B cell (primary cell): ENCODE data around the gene TADA3. TPM values are rescaled to one million over a fixed set of nuclear protein-coding genes. Genes with fewer than 3 reads are reported as not detected.

Experiments used
- ATAC-seq: fragments of 200-7000 bp; cut with Tn5 transposase; one replicate; pipeline ENCODE4 v1.10.0; 2021; ENCODE audit warnings: low read depth, mild to moderate bottlenecking, moderate number of reproducible peaks, moderate library complexity
- CTCF ChIA-PET: fragments of 350-600 bp; sonication (Branson Sonifier 250); formaldehyde crosslinking; loops from one replicate; lab custom pipeline; 2021; ENCODE audit warnings: antibody characterized with exemption, inconsistent platforms; lab: Charles Lee
- POLR2A ChIA-PET: fragments of 350-600 bp; sonication (Branson Sonifier 250); formaldehyde crosslinking; loops from one replicate; lab custom pipeline; 2021; ENCODE audit warnings: antibody characterized with exemption; lab: Charles Lee
- DNase-seq: peaks from one replicate; pipeline ENCODE4 v3.0.0; 2013
- H2AFZ ChIP-seq: 2 replicates; pipeline ENCODE4 v1.6.1; 2012; ENCODE audit warnings: mild to moderate bottlenecking, low read depth, low read length; ENCODE audit not compliant: insufficient read depth, poor library complexity, severe bottlenecking
- H3K27ac ChIP-seq, 2 donors: 1 replicate in 1 of 2; 2 replicates in 1 of 2; pipeline ENCODE4 v1.5.1; 2012 to 2013; ENCODE audit warnings: low read length in 2 of 2, mild to moderate bottlenecking in 2 of 2, moderate library complexity in 1 of 2
- H3K27me3 ChIP-seq, 4 experiments: fragments of 200-600 bp in 1 of 4; sonication (generic) in 1 of 4; replicated peaks in 1 of 4; 1 replicate in 2 of 4; 2 replicates in 2 of 4; pipeline versions ENCODE4 v1.6.1 to v1.7.0; 2013 to 2016; ENCODE audit warnings: low read length in 3 of 4, mild to moderate bottlenecking in 2 of 4, mixed read lengths in 1 of 4, moderate library complexity in 1 of 4; ENCODE audit not compliant: insufficient read depth in 4 of 4, control insufficient read depth in 3 of 4; ENCODE audit errors: control extremely low read depth in 1 of 4
- H3K36me3 ChIP-seq, 2 experiments: replicated peaks in 1 of 2; 1 replicate in 1 of 2; 2 replicates in 1 of 2; pipeline versions ENCODE4 v1.6.1 to v1.7.1; 2013; ENCODE audit warnings: low read length in 1 of 2; ENCODE audit not compliant: insufficient read depth in 2 of 2, control insufficient read depth in 1 of 2; ENCODE audit errors: control extremely low read depth in 1 of 2, extremely low read depth in 1 of 2
- H3K4me1 ChIP-seq, 2 donors: fragments of 200-600 bp in 1 of 2; sonication (generic) in 1 of 2; 1 replicate in 1 of 2; 2 replicates in 1 of 2; pipeline versions ENCODE4 v1.5.1 to v1.6.1; 2013 to 2017; ENCODE audit warnings: low read length in 2 of 2; ENCODE audit not compliant: control insufficient read depth in 2 of 2, insufficient read depth in 2 of 2
- H3K4me2 ChIP-seq: replicated peaks from 2 replicates; pipeline ENCODE3; 2012; ENCODE audit warnings: mild to moderate bottlenecking, low read depth, low read length; ENCODE audit not compliant: poor library complexity, severe bottlenecking
- H3K4me3 ChIP-seq, 5 experiments: fragments of 200-600 bp in 1 of 5; sonication (generic) in 1 of 5; 1 replicate in 3 of 5; 2 replicates in 2 of 5; pipeline versions ENCODE4 v1.5.1 to v1.7.0; 2011 to 2016; ENCODE audit warnings: low read length in 4 of 5, mild to moderate bottlenecking in 4 of 5, low read depth in 2 of 5, control low read depth in 1 of 5, moderate library complexity in 1 of 5; ENCODE audit not compliant: insufficient read depth in 1 of 5; ENCODE audit errors: control extremely low read depth in 1 of 5, extremely low read depth in 1 of 5
- H3K79me2 ChIP-seq: fragments of 200-600 bp; sonication (generic); one replicate; pipeline ENCODE4 v1.6.0; 2016; ENCODE audit warnings: low read length; ENCODE audit not compliant: control insufficient read depth, insufficient read depth
- H3K9ac ChIP-seq: fragments of 200-600 bp; sonication (generic); 2 replicates; pipeline ENCODE4 v1.6.1; 2017; ENCODE audit warnings: mild to moderate bottlenecking, low read length, moderate library complexity
- H3K9me3 ChIP-seq, 3 donors: one replicate each; pipeline versions ENCODE4 v1.6.1 to v1.7.1; 2013; ENCODE audit warnings: low read length in 2 of 3; ENCODE audit not compliant: control insufficient read depth in 2 of 3, insufficient read depth in 1 of 3; ENCODE audit errors: control extremely low read depth in 1 of 3
- H4K20me1 ChIP-seq: 2 replicates; pipeline ENCODE4 v1.6.0; 2012; ENCODE audit warnings: mild to moderate bottlenecking, low read length; ENCODE audit not compliant: insufficient read depth, control insufficient read depth, poor library complexity, severe bottlenecking
- H3K27ac Mint-ChIP-seq: one replicate; pipeline ENCODE4 v1.8.0; 2021; ENCODE audit warnings: mixed read lengths
- H3K27me3 Mint-ChIP-seq: one replicate; pipeline ENCODE4 v1.8.0; 2021; ENCODE audit warnings: mixed read lengths
- H3K4me1 Mint-ChIP-seq: one replicate; pipeline ENCODE4 v1.8.0; 2021; ENCODE audit warnings: mixed read lengths
- H3K4me3 Mint-ChIP-seq: one replicate; pipeline ENCODE4 v1.8.0; 2021; ENCODE audit warnings: mixed read lengths
- H3K9me3 Mint-ChIP-seq: one replicate; pipeline ENCODE4 v1.8.0; 2022; ENCODE audit warnings: mixed read lengths; ENCODE audit not compliant: insufficient read depth
- CTCF ChIP-seq: fragments of 200-600 bp; IDR thresholded peaks from one replicate; pipeline ENCODE4 v1.8.0; 2022; ENCODE audit warnings: antibody characterized with exemption, mild to moderate bottlenecking
- EZH2 ChIP-seq: IDR thresholded peaks from 2 replicates; pipeline ENCODE4 v1.6.1; 2012; ENCODE audit warnings: borderline replicate concordance, low read depth, mild to moderate bottlenecking, moderate library complexity, low read length; ENCODE audit not compliant: insufficient read depth, poor library complexity, severe bottlenecking
- WGBS: methylation state at CpG from one replicate; pipeline ENCODE4 v1.1.5; 2013; ENCODE audit warnings: missing lambda C conversion rate; ENCODE audit not compliant: insufficient coverage; 5-methylcytosine and 5-hydroxymethylcytosine counted together
- intact Hi-C: fragments of 100-400 bp; cut with micrococcal nuclease; formaldehyde crosslinking; loops from one replicate; pipeline ENCODE4 v1.10.0; 2022
- polyA plus RNA-seq: library from polyadenylated mRNA; depleted of rRNA; stranded (reverse); fragments of >200 nt; gene quantifications from 2 replicates; pipeline ENCODE4 v1.2.3, GENCODE V29; 2012
- total RNA-seq, 2 donors: library from RNA; stranded (reverse); fragments of 120-200 nt in 1 of 2; gene quantifications; 1 replicate in 1 of 2; 2 replicates in 1 of 2; pipeline versions ENCODE4 v1.2.3 to v1.2.4, GENCODE V29; 2013 to 2022

The TADA3 gene
- total and polyA plus RNA-seq, 2 donors (not counting 1 experiment from before 2014, with no cell fraction given): 45.4 to 45.6 TPM

GRCh38 chr3:9769012-9769411, 23.3 kb downstream of the TADA3 start:
- Histone ChIP-seq H3K36me3 (peaks cover 0 to 2% of the 10 kb centered on the region in 2 experiments), H4K20me1 (no peaks in the 10 kb centered on the region), H3K9ac (peak overlapping the region; percentile 65), H3K27me3 (peaks cover 0 to 12% (median 2%) of the 10 kb centered on the region in 4 experiments), H2AFZ (peak overlapping the region; percentile 69), H3K79me2 (no peaks in the 10 kb centered on the region), H3K4me2 (peak overlapping the region; percentile 91), H3K4me1 (peaks cover 17 to 18% of the 10 kb centered on the region in 2 donors), H3K9me3 (no peaks in the 10 kb centered on the region), H3K27ac (no peak overlapping the region), H3K4me3 (no peak overlapping the region)
- ChIA-PET POLR2A (interaction anchor here (1.7 kb wide), 1 partner anchor 18 kb away, joined by 7 read pairs; no protein-coding TSS in a partner anchor), CTCF (interaction anchor here (1.1 kb wide), 1 partner anchor 13 kb away, joined by 3 read pairs; no protein-coding TSS in a partner anchor)
- Mint-ChIP-seq H3K4me1 (peaks cover 21% of the 10 kb centered on the region), H3K27me3 (peaks cover 5% of the 10 kb centered on the region), H3K9me3 (no peaks in the 10 kb centered on the region), H3K4me3 (peak overlapping the region; percentile 38), H3K27ac (no peak overlapping the region)
- intact Hi-C loops: loop anchor here (1.0 kb wide), 1 partner anchor 40 kb away; no protein-coding TSS in a partner anchor
- 88% methylated on average over 5 of the region's 5 CpGs for WGBS
- no peak for DNase-seq
- ATAC-seq: no peak
- TF ChIP-seq CTCF (no peak), EZH2 (no peak)

- H3K36me3 ChIP-seq: peaks cover 0 to 2% of the 10 kb centered on the region in 2 experiments
- no peak overlapping the region for H3K27ac ChIP-seq
- TF ChIP-seq CTCF: no peak
- TF ChIP-seq EZH2: no peak
- ATAC-seq: no peak
- intact Hi-C loops: no loop called here
- H3K9ac ChIP-seq: no peak overlapping the region
- H2AFZ ChIP-seq: no peak overlapping the region
- DNase-seq: no peak
- POLR2A ChIA-PET: no interaction called here
- H3K27ac Mint-ChIP-seq: no peak overlapping the region
- H4K20me1 ChIP-seq: no peaks in the 10 kb centered on the region
- 100% methylated on average over 4 of the region's 6 CpGs for WGBS
- no peak overlapping the region for H3K4me3 ChIP-seq
- no peaks in the 10 kb centered on the region for H3K9me3 ChIP-seq
- H3K4me1 Mint-ChIP-seq: peaks cover 21% of the 10 kb centered on the region
- peaks cover 0 to 12% (median 2%) of the 10 kb centered on the region in 4 experiments for H3K27me3 ChIP-seq
- no peak overlapping the region for H3K4me3 Mint-ChIP-seq
- H3K4me1 ChIP-seq: peaks cover 17 to 18% of the 10 kb centered on the region in 2 donors
- no peaks in the 10 kb centered on the region for H3K9me3 Mint-ChIP-seq
- no peak overlapping the region for H3K4me2 ChIP-seq
- H3K27me3 Mint-ChIP-seq: peaks cover 5% of the 10 kb centered on the region
- CTCF ChIA-PET: interaction anchor here (1.1 kb wide), 1 partner anchor 14 kb away, joined by 3 read pairs; no protein-coding TSS in a partner anchor
- H3K79me2 ChIP-seq: no peaks in the 10 kb centered on the region
Measured at GRCh38 chr3:9768141-9768775, 24.0 kb downstream of the TADA3 start.
